Gastrocnemius medialis (tissue), 4 donors: ENCODE data around the gene SFXN1.

Experiments used
- POLR2A ChIP-seq, 2 donors: fragments of 450-650 bp; IDR thresholded peaks; one replicate each; pipeline ENCODE4 v1.6.1; 2017; ENCODE audit warnings: antibody characterized with exemption in 2 of 2, mild to moderate bottlenecking in 2 of 2, moderate library complexity in 2 of 2
- TF ChIP-seq, protein P1 (sequence below), 5 experiments: fragments of 450-650 bp in 3 of 5; fragments of 200-600 bp in 2 of 5; sonication (generic) in 2 of 5; IDR thresholded peaks in 4 of 5; conservative IDR thresholded peaks in 1 of 5; 1 replicate in 4 of 5; 2 replicates in 1 of 5; pipeline ENCODE4 v1.5.1; 2016 to 2019; ENCODE audit warnings: antibody characterized with exemption in 5 of 5, mild to moderate bottlenecking in 3 of 5, moderate library complexity in 3 of 5

DNA sequence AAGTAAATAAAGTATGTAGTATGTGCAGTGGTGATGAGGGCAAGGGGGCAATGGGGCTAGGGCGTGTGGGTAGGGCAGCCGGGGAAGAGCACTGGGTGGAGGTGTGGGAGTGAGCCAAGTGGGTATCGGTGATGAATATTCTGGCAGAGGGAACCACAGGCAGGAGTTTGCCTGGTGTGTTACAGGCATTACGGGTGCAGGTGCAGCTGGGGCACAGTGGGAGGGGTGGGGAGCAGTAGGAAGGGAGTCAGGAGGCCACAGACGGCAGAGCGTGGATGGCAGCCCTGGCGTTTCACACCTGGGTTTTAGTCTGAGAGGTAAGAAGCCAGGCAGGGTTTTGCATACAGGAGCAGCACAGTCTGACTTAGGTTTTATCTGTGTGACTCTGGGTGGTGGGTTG, 35.4 kb downstream of the SFXN1 start:
- TF ChIP-seq, protein P1, sequence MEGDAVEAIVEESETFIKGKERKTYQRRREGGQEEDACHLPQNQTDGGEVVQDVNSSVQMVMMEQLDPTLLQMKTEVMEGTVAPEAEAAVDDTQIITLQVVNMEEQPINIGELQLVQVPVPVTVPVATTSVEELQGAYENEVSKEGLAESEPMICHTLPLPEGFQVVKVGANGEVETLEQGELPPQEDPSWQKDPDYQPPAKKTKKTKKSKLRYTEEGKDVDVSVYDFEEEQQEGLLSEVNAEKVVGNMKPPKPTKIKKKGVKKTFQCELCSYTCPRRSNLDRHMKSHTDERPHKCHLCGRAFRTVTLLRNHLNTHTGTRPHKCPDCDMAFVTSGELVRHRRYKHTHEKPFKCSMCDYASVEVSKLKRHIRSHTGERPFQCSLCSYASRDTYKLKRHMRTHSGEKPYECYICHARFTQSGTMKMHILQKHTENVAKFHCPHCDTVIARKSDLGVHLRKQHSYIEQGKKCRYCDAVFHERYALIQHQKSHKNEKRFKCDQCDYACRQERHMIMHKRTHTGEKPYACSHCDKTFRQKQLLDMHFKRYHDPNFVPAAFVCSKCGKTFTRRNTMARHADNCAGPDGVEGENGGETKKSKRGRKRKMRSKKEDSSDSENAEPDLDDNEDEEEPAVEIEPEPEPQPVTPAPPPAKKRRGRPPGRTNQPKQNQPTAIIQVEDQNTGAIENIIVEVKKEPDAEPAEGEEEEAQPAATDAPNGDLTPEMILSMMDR (IDR thresholded peaks at IDR 0.05 in 4 of 5, conservative IDR thresholded peaks at IDR 0.05 in 1 of 5), result no peak
- no peak for TF ChIP-seq POLR2A (IDR thresholded peaks at IDR 0.05)
